Esophagus squamous epithelium (tissue), 5 donors: ENCODE measurements around the gene USP30. TPM values are rescaled to one million over a fixed set of nuclear protein-coding genes. Genes with fewer than 3 reads are reported as not detected.
A peak's percentile ranks its signal among the peaks of the same experiment; 100 is the strongest.

Source experiments
- DNase-seq: peaks from one replicate; lab custom pipeline; 2025; lab: John Stamatoyannopoulos, UW
- H3K27ac ChIP-seq, 4 donors: fragments of 200-600 bp; sonication (generic); one replicate each; pipeline ENCODE4 v1.5.1; 2016 to 2019; ENCODE audit warnings: mild to moderate bottlenecking in 1 of 4
- H3K27me3 ChIP-seq, 4 donors: fragments of 200-600 bp; sonication (generic); 1 replicate in 3 of 4; 2 replicates in 1 of 4; pipeline versions ENCODE4 v1.5.1 to v1.6.0; 2017 to 2021; ENCODE audit warnings: antibody characterized with exemption in 1 of 4
- H3K36me3 ChIP-seq, 3 donors: fragments of 200-600 bp; sonication (generic); one replicate each; pipeline ENCODE4 v1.5.1; 2016 to 2019
- H3K4me1 ChIP-seq, 3 donors: fragments of 200-600 bp; sonication (generic); one replicate each; pipeline ENCODE4 v1.5.1; 2017 to 2019
- H3K4me3 ChIP-seq, 4 donors: fragments of 200-600 bp; sonication (generic); 1 replicate in 3 of 4; 2 replicates in 1 of 4; pipeline ENCODE4 v1.5.1; 2016 to 2019; ENCODE audit warnings: mild to moderate bottlenecking in 2 of 4, moderate library complexity in 1 of 4
- H3K9me3 ChIP-seq, 3 donors: fragments of 200-600 bp; sonication (generic); one replicate each; pipeline ENCODE4 v1.5.1; 2016 to 2019
- CTCF ChIP-seq, 6 experiments: fragments of 450-650 bp in 4 of 6; fragments of 200-600 bp in 2 of 6; sonication (generic) in 2 of 6; IDR thresholded peaks; one replicate each; pipeline ENCODE4 v1.5.1; 2016 to 2019; ENCODE audit warnings: antibody characterized with exemption in 6 of 6, mild to moderate bottlenecking in 4 of 6, moderate library complexity in 4 of 6
- POLR2A ChIP-seq, 4 donors: fragments of 450-650 bp; IDR thresholded peaks; one replicate each; pipeline ENCODE4 v1.6.1; 2017; ENCODE audit warnings: antibody characterized with exemption in 4 of 4, mild to moderate bottlenecking in 4 of 4, moderate library complexity in 3 of 4
- WGBS, 2 donors: methylation state at CpG; one replicate each; pipeline ENCODE4 v1.1.5; 2018; 5-methylcytosine and 5-hydroxymethylcytosine counted together
- intact Hi-C: fragments of 100-400 bp; cut with DNase I; formaldehyde crosslinking; loops from one replicate; pipeline ENCODE4 v1.15.0; 2022
- total RNA-seq, 4 donors: library from RNA; depleted of rRNA; stranded (reverse); fragments of >200 nt; gene quantifications; one replicate each; pipeline ENCODE4 v1.1.0, GENCODE V29; 2016
- donor health status: DM: yes; HTN: yes; CAD: no.

Gene USP30
- total RNA-seq, 4 donors from 2014 or later = 6.3 to 13.0 (median 8.7) TPM

GRCh38 chr12:109087250-109087649 is 34.9 kb downstream of the USP30 start:
- no peak for DNase-seq
- Histone ChIP-seq H3K27me3 (no peaks in the 10 kb centered on the region), H3K4me3 (no peak overlapping the region), H3K9me3 (no peaks in the 10 kb centered on the region), H3K4me1 (peaks cover 6 to 19% (median 14%) of the 10 kb centered on the region in 3 donors), H3K27ac (no peak overlapping the region), H3K36me3 (peaks cover 7 to 96% (median 53%) of the 10 kb centered on the region in 3 donors)
- intact Hi-C loops = no loop called here
- WGBS, 2 donors = 48 to 60% methylated on average over 5 of the region's 5 CpGs
- TF ChIP-seq POLR2A (IDR thresholded peaks at IDR 0.05) (no peak), CTCF (IDR thresholded peaks at IDR 0.05) (no peak)

- no peaks in the 10 kb centered on the region for H3K9me3 ChIP-seq
- TF ChIP-seq POLR2A (IDR thresholded peaks at IDR 0.05) (no peak), CTCF (IDR thresholded peaks at IDR 0.05) (no peak)
- DNase-seq = no peak
- WGBS, 2 donors = 53 to 61% methylated on average over 6 of the region's 6 CpGs
- H3K27ac ChIP-seq = no peak overlapping the region
- intact Hi-C loops = no loop called here
- no peaks in the 10 kb centered on the region for H3K27me3 ChIP-seq
- peaks cover 16 to 35% (median 26%) of the 10 kb centered on the region in 3 donors for H3K4me1 ChIP-seq
- peaks cover 7 to 80% (median 37%) of the 10 kb centered on the region in 3 donors for H3K36me3 ChIP-seq
- H3K4me3 ChIP-seq = no peak overlapping the region
Measured at GRCh38 chr12:109088818-109089217, 36.4 kb downstream of the USP30 start.

- Histone ChIP-seq H3K9me3 (no peaks in the 10 kb centered on the region), H3K4me1 (peaks cover 16 to 36% (median 26%) of the 10 kb centered on the region in 3 donors), H3K27ac (no peak overlapping the region), H3K36me3 (peaks cover 7 to 71% (median 29%) of the 10 kb centered on the region in 3 donors), H3K4me3 (no peak overlapping the region), H3K27me3 (no peaks in the 10 kb centered on the region)
- intact Hi-C loops = loop anchor here (10.0 kb wide), 2 partner anchors 285 to 525 kb away; partner anchors contain the start of genes ISCU and SART3
- no peak for DNase-seq
- WGBS, 2 donors = 71 to 83% methylated on average over 4 to 7 of the region's 7 CpGs
- TF ChIP-seq CTCF (IDR thresholded peaks at IDR 0.05) = no peak
- TF ChIP-seq POLR2A (IDR thresholded peaks at IDR 0.05) = no peak
Measured at GRCh38 chr12:109089683-109090082, 37.3 kb downstream of the USP30 start.

- 35 to 47% methylated on average over 6 of the region's 6 CpGs for WGBS, 2 donors
- no peak for TF ChIP-seq POLR2A (IDR thresholded peaks at IDR 0.05)
- no peak for TF ChIP-seq CTCF (IDR thresholded peaks at IDR 0.05)
- H3K27me3 ChIP-seq = no peaks in the 10 kb centered on the region
- intact Hi-C loops = loop anchor here (10.0 kb wide), 2 partner anchors 288 to 528 kb away; partner anchors contain the start of genes ISCU and SART3
- H3K4me3 ChIP-seq = peak overlapping the region; percentile 41 to 70 (median 54)
- peak overlapping the region; percentile 6 to 83 (median 74) for H3K27ac ChIP-seq
- no peak for DNase-seq
- H3K4me1 ChIP-seq = peaks cover 21 to 43% (median 31%) of the 10 kb centered on the region in 3 donors
- H3K36me3 ChIP-seq = peaks cover 0 to 43% (median 7%) of the 10 kb centered on the region in 3 donors
- no peaks in the 10 kb centered on the region for H3K9me3 ChIP-seq
Measured at GRCh38 chr12:109092497-109093021, 40.2 kb downstream of the USP30 start.
